Esophagus muscularis mucosa (tissue), 4 donors: Measurements from ENCODE around the gene IFRD2. TPM values are rescaled to one million over a fixed set of nuclear protein-coding genes. Genes with fewer than 3 reads are reported as not detected.
"Not testable (repeated sequence)": the region's sequence is repeated elsewhere in the genome, so short reads cannot be mapped to it uniquely, and the experiment has no call there.

Source experiments
- DNase-seq: peaks from one replicate; pipeline ENCODE4 v3.0.0-alpha.2; 2017; ENCODE audit errors: extremely low spot score
- H3K27ac ChIP-seq, 4 donors: fragments of 200-600 bp; sonication (generic); replicated peaks in 1 of 4; 1 replicate in 3 of 4; 2 replicates in 1 of 4; pipeline ENCODE4 v1.5.1; 2016 to 2019; ENCODE audit warnings: mild to moderate bottlenecking in 1 of 4
- H3K27me3 ChIP-seq, 4 donors: fragments of 200-600 bp; sonication (generic); one replicate each; pipeline versions ENCODE4 v1.5.1 to v1.6.0; 2016 to 2019
- H3K36me3 ChIP-seq, 4 donors: fragments of 200-600 bp; sonication (generic); one replicate each; pipeline ENCODE4 v1.5.1; 2016 to 2019
- H3K4me1 ChIP-seq, 4 donors: fragments of 200-600 bp; sonication (generic); one replicate each; pipeline ENCODE4 v1.5.1; 2016 to 2019
- H3K4me3 ChIP-seq, 4 donors: fragments of 200-600 bp; sonication (generic); 1 replicate in 2 of 4; 2 replicates in 2 of 4; pipeline ENCODE4 v1.5.1; 2016 to 2019; ENCODE audit warnings: mild to moderate bottlenecking in 4 of 4, moderate library complexity in 1 of 4
- H3K9me3 ChIP-seq, 4 donors: fragments of 200-600 bp; sonication (generic); 1 replicate in 3 of 4; 2 replicates in 1 of 4; pipeline ENCODE4 v1.5.1; 2016 to 2019
- EP300 ChIP-seq: sonication (generic); formaldehyde crosslinking; IDR thresholded peaks from one replicate; pipeline ENCODE4 v1.6.1; 2017; ENCODE audit warnings: antibody characterized with exemption
- POLR2A ChIP-seq: fragments of 450-650 bp; IDR thresholded peaks from one replicate; pipeline ENCODE4 v1.6.1; 2017; ENCODE audit warnings: antibody characterized with exemption, moderate library complexity, mild to moderate bottlenecking, low read depth
- POLR2AphosphoS5 ChIP-seq, 2 donors: sonication (generic); formaldehyde crosslinking; IDR thresholded peaks; one replicate each; pipeline ENCODE4 v1.6.1; 2017; ENCODE audit warnings: antibody characterized with exemption in 2 of 2
- WGBS: methylation state at CpG from one replicate; pipeline ENCODE4 v1.1.5; 2018; 5-methylcytosine and 5-hydroxymethylcytosine counted together
- intact Hi-C: fragments of 100-400 bp; cut with DNase I; formaldehyde crosslinking; loops from one replicate; pipeline ENCODE4 v1.15.1; 2023
- total RNA-seq, 4 donors: library from RNA; depleted of rRNA; stranded (reverse); fragments of >200 nt; gene quantifications; one replicate each; pipeline versions ENCODE4 v1.1.0 to v1.2.1, GENCODE V29; 2016
- TF ChIP-seq, protein P1 (sequence below), 3 experiments: fragments of 200-600 bp in 2 of 3; fragments of 450-650 bp in 1 of 3; sonication (generic) in 2 of 3; IDR thresholded peaks; one replicate each; pipeline ENCODE4 v1.5.1; 2017 to 2019; ENCODE audit warnings: antibody characterized with exemption in 3 of 3, mild to moderate bottlenecking in 2 of 3, moderate library complexity in 1 of 3

Gene IFRD2
- total RNA-seq, 4 donors from 2014 or later = 49.4 to 106 (median 85.8) TPM

DNA sequence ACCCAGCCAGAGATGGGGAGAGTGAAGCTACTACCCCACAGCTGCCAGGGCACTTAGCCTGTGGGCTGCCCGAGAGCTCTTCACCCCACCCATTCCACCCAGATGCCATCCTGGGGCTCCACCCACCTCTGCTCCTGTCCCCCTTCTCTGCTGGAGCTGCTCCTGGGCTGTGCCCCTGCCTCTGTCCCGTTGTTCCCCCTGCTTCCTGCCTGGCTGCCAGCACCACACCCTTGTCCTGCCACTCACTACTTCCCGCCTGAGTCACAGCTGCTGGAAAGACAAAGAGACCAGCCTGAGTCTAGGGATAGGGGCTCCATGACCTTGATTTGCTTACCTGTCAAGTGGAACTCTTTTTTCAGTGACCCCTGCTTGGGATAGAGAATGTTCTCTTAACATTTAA, 43.8 kb downstream of the IFRD2 start:
- peaks cover 12 to 44% (median 24%) of the 10 kb centered on the region in 4 donors for H3K36me3 ChIP-seq
- intact Hi-C loops = no loop called here
- H3K27ac ChIP-seq = peak overlapping the region; percentile 86 to 92 (median 90)
- peaks cover 94 to 100% (median 96%) of the 10 kb centered on the region in 4 donors for H3K4me1 ChIP-seq
- peak; percentile 51 to 63 for TF ChIP-seq POLR2AphosphoS5 (IDR thresholded peaks at IDR 0.05)
- no peak for TF ChIP-seq POLR2A
- no peaks in the 10 kb centered on the region for H3K9me3 ChIP-seq
- no peak for DNase-seq
- no peaks in the 10 kb centered on the region for H3K27me3 ChIP-seq
- 0% methylated on average over 1 of the region's 3 CpGs for WGBS
- H3K4me3 ChIP-seq = no peak overlapping the region

DNA sequence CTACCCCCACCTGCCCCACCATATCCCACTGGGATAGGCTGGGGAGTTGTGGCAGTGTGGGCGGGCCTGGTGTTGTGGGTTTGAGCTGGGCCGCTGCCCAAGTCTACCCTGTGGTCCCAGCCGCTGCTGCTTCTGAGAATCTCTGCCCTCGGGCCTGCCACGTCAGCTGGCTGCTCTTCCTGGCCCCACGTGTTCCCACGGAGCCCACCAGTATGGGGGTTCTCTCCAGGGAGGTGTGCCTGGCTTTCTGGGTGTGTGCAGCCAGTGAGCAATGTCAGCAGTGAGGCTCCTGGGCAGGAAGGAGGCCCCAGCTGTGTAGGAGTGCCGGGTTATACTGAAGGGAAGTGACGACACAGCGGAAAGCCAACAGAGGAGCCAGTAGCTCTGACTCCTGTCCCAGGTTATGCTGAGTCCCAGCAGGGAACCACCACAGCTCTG, 45.7 kb downstream of the IFRD2 start:
- TF ChIP-seq POLR2AphosphoS5 (IDR thresholded peaks at IDR 0.05) = no peak
- TF ChIP-seq, protein P1, sequence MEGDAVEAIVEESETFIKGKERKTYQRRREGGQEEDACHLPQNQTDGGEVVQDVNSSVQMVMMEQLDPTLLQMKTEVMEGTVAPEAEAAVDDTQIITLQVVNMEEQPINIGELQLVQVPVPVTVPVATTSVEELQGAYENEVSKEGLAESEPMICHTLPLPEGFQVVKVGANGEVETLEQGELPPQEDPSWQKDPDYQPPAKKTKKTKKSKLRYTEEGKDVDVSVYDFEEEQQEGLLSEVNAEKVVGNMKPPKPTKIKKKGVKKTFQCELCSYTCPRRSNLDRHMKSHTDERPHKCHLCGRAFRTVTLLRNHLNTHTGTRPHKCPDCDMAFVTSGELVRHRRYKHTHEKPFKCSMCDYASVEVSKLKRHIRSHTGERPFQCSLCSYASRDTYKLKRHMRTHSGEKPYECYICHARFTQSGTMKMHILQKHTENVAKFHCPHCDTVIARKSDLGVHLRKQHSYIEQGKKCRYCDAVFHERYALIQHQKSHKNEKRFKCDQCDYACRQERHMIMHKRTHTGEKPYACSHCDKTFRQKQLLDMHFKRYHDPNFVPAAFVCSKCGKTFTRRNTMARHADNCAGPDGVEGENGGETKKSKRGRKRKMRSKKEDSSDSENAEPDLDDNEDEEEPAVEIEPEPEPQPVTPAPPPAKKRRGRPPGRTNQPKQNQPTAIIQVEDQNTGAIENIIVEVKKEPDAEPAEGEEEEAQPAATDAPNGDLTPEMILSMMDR (IDR thresholded peaks at IDR 0.05) = peak in 2 of 3 experiments; percentile 1 to 6
- Histone ChIP-seq H3K27ac (peak overlapping the region; percentile 86 to 92 (median 90)), H3K9me3 (no peaks in the 10 kb centered on the region), H3K27me3 (no peaks in the 10 kb centered on the region), H3K4me1 (peaks cover 100% of the 10 kb centered on the region in 4 donors), H3K36me3 (peaks cover 0 to 26% (median 7%) of the 10 kb centered on the region in 4 donors), H3K4me3 (peak overlapping the region; percentile 44 to 62 (median 50))
- DNase-seq = no peak
- WGBS = 0% methylated on average over 1 of the region's 10 CpGs
- intact Hi-C loops = loop anchor here (1.0 kb wide), 1 partner anchor 19 kb away; no protein-coding TSS in a partner anchor

DNA sequence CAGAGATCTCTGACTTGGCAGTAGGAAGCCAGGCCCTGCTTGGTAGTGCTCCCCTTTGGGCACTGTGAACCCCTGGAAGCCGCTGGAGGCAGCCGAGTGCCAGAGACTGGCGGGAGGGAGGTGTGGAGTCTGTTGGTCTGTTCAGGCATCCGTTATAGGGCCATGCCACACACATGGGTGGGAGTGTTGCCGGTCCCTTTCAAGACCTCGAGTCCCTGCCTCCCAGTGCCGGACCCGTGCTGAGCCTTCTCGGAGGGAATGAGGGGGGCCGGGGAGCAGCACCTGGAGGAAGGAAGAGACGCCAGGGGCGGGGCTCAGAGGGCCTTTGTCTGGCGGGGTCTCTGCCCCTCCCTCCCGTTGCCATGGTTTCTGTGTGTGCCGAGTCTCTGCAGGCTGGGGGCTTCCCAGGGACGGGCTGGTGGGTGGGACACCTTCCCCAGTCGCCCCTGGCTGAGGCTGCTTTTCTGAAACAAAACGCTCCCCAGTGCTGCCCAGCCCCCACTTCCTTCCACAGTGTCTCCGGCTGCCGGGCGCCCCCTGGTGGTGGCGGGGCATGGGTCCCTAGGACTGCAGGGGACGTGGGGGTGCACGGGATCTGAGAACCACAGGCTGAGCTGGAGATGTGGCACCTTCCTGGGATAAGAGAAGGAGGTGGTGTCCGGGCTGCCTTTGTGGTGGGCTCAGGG, 46.3 kb downstream of the IFRD2 start:
- TF ChIP-seq EP300 (no peak), POLR2AphosphoS5 (IDR thresholded peaks at IDR 0.05) (peak; percentile 40 to 75)
- TF ChIP-seq, protein P1 (IDR thresholded peaks at IDR 0.05) = peak; percentile 97 to 98 (median 98)
- H3K4me1 ChIP-seq = peaks cover 100% of the 10 kb centered on the region in 4 donors
- peak; percentile 98 for DNase-seq

DNA sequence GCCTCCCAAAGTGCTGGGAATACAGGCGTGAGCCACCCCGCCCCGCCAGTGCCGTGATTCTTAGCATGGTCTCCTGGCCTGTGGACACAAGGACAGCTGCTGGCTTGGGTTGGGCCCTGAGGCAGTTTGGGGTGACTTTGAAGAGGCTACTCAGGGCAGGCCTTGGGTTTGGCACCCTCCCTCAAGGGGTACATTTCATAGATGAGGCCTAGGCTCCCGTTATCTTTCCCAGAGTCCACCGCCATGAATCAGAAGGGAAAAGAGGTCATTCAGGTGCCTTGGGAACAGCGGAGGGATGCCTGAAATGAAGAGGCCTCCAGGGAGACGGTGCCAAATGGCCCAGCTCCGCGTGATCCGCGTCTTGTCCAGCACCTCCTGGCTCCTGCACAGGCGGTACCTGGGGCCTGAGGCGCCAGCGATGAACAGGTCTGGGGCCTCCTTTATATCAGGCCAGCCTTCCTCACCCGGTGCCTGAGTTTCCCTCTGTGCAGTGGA, 46.9 kb downstream of the IFRD2 start:
- Histone ChIP-seq H3K4me3 (peak overlapping the region; percentile 44 to 62 (median 50)), H3K36me3 (peaks cover 0 to 17% (median 4%) of the 10 kb centered on the region in 4 donors), H3K4me1 (peaks cover 100% of the 10 kb centered on the region in 4 donors), H3K27me3 (no peaks in the 10 kb centered on the region), H3K9me3 (no peaks in the 10 kb centered on the region), H3K27ac (peak overlapping the region; percentile 86 to 92 (median 90))
- intact Hi-C loops = no loop called here
- WGBS = 54% methylated on average over 11 of the region's 16 CpGs
- TF ChIP-seq POLR2AphosphoS5 (IDR thresholded peaks at IDR 0.05) = no peak
- no peak for DNase-seq

More for the DNA sequence above, 46.3 kb downstream of the IFRD2 start:
- Histone ChIP-seq H3K27ac (peak overlapping the region; percentile 86 to 92 (median 90)), H3K27me3 (no peaks in the 10 kb centered on the region), H3K9me3 (no peaks in the 10 kb centered on the region), H3K36me3 (peaks cover 0 to 20% (median 5%) of the 10 kb centered on the region in 4 donors), H3K4me3 (peak overlapping the region; percentile 44 to 62 (median 50))
- 2% methylated on average over 7 of the region's 25 CpGs for WGBS
- intact Hi-C loops = loop anchor here (1.0 kb wide), 1 partner anchor 19 kb away; no protein-coding TSS in a partner anchor

DNA sequence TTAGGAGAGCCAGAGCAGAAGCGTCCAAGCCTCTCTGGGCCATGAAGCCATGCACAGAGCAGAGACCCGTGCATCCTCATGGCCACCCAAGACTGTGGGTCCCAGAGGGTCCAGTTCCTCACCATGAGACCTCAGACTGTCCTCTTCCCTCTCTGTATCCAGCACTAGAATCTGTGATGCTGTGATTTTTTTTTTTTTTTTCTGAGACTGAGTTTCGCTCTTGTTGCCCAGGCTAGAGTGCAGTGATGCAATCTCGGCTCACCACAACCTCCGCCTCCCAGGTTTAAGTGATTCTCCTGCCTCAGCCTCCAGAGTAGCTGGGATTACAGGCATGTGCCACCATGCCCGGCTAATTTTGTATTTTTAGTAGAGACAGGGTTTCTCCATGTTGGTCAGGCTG, 47.4 kb downstream of the IFRD2 start:
- peaks cover 0 to 16% (median 3%) of the 10 kb centered on the region in 4 donors for H3K36me3 ChIP-seq
- DNase-seq, intact Hi-C loops, H3K9me3 ChIP-seq, H3K27me3 ChIP-seq, H3K4me3 ChIP-seq: not testable (repeated sequence)
- H3K27ac ChIP-seq = peak overlapping the region; percentile 86 to 92 (median 90)
- peaks cover 100% of the 10 kb centered on the region in 4 donors for H3K4me1 ChIP-seq
- WGBS = 64% methylated on average over 6 of the region's 6 CpGs

DNA sequence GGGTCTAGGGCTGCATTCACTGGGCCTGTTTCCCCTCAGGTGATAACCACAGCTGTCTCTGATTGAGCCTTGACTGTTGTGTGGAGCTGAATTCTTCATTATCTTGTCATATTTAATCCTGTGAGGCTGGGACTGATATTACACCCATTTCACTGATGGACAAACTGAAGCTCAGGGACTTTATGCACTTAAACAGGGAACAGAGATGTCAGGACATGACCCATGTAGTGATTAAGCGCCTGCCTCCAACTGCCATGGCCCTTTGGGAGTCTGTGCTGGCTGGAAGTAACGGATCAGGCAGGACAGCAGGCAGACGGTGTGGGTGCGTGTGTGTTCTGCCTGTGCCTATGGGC, 48.7 kb downstream of the IFRD2 start:
- H3K9me3 ChIP-seq = no peaks in the 10 kb centered on the region
- peaks cover 0 to 16% (median 7%) of the 10 kb centered on the region in 4 donors for H3K36me3 ChIP-seq
- 74% methylated on average over 4 of the region's 4 CpGs for WGBS
- peaks cover 100% of the 10 kb centered on the region in 4 donors for H3K4me1 ChIP-seq
- no peaks in the 10 kb centered on the region for H3K27me3 ChIP-seq
- TF ChIP-seq POLR2A (no peak), EP300 (no peak), POLR2AphosphoS5 (IDR thresholded peaks at IDR 0.05) (no peak)
- TF ChIP-seq, protein P1 (IDR thresholded peaks at IDR 0.05) = no peak
- H3K27ac ChIP-seq = peak overlapping the region; percentile 88 to 92 (median 90)
- peak overlapping the region in 3 of 4 donors; percentile 0 to 25 (median 10) for H3K4me3 ChIP-seq
- intact Hi-C loops = no loop called here
- no peak for DNase-seq
